Coronary artery (tissue), 2 donors: ENCODE results near the gene CCDC7.
"Not testable (repeated sequence)": the region's sequence is repeated elsewhere in the genome, so short reads cannot be mapped to it uniquely, and the experiment has no call there.

Experiments
- DNase-seq: peaks from one replicate; pipeline ENCODE4 v3.0.0-alpha.2; 2017; ENCODE audit warnings: low spot score
- H3K27ac ChIP-seq, 2 donors: fragments of 200-600 bp; sonication (generic); one replicate each; pipeline ENCODE4 v1.5.1; 2016 to 2019
- H3K4me3 ChIP-seq: fragments of 200-600 bp; sonication (generic); 2 replicates; pipeline ENCODE4 v1.5.1; 2016; ENCODE audit warnings: mild to moderate bottlenecking, moderate library complexity
- TF ChIP-seq, protein P1 (sequence below): fragments of 200-600 bp; sonication (generic); IDR thresholded peaks from one replicate; pipeline ENCODE4 v1.5.1; 2019; ENCODE audit warnings: antibody characterized with exemption

CCDC7 gene

DNA sequence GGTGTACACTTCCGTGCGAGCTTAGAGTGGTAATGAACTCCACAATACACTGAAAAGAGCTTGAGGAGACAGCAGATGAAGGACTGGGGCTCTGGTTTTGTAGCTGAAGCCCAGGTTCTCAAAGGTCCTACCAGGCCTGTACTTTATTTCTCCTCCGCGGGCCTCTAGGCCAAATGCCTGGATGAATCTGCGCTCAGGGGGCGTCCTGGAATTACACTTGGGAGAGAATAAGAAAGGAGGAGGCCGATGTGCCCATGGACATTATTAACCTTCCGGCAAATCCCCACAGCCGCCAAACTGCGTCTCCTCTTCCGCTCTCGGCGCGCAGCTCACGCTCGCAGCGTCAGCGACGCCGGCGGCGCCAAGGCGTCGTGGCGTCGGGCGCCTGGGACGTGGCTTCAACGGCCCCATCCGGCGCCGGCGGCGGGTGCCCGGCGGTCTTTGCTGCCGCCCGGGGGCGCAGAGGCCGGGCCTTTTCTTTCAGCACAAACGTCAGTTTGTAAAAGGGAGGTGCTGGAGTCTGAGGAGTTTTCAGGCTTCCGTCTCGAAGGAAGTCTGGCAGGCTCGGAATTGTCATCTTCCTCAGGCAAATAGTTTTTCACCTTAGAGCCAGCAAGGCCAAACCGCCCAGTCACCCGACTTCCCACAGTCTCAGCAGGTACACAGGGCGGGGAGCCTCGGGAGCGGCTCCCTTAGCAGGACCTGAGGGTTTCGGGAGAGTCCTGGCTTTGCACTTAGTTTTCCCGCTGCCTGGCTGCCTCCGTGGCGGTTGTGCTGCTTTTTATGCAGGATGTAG lies at the start of gene CCDC7:
Gene CCDC7, plus strand, starts transcription at position 401 of the 796 bp plus-strand sequence. CDS start 5,503 bp downstream, outside the sequence.
- peak within 1 kb of the TSS; percentile 77 for H3K4me3 ChIP-seq
- TF ChIP-seq, protein P1, sequence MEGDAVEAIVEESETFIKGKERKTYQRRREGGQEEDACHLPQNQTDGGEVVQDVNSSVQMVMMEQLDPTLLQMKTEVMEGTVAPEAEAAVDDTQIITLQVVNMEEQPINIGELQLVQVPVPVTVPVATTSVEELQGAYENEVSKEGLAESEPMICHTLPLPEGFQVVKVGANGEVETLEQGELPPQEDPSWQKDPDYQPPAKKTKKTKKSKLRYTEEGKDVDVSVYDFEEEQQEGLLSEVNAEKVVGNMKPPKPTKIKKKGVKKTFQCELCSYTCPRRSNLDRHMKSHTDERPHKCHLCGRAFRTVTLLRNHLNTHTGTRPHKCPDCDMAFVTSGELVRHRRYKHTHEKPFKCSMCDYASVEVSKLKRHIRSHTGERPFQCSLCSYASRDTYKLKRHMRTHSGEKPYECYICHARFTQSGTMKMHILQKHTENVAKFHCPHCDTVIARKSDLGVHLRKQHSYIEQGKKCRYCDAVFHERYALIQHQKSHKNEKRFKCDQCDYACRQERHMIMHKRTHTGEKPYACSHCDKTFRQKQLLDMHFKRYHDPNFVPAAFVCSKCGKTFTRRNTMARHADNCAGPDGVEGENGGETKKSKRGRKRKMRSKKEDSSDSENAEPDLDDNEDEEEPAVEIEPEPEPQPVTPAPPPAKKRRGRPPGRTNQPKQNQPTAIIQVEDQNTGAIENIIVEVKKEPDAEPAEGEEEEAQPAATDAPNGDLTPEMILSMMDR: no peak
- H3K27ac ChIP-seq: peak within 1 kb of the TSS; percentile 92 to 96
- peak; percentile 88 for DNase-seq

DNA sequence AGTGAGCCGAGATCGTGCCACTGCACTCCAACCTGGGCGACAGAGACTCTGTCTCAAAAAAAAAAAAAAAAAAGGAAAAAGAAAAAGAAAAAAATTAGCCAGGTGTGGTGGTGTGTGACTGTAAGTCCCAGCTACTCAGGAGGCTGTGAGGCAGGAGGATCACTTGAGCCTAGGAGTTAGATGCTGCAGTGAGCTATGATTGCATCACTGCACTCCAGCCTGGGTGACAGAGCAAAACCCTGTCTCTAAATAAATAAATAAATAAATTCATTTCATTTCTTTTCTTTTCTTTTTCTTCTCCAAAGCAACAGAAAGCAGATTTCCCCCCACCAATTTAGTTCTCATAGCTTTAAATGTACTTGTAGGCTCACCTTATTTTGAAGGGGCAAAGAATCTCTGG lies 48.8 kb upstream of the CCDC7 start:
- not testable (repeated sequence) for H3K27ac ChIP-seq, H3K4me3 ChIP-seq, DNase-seq

DNA sequence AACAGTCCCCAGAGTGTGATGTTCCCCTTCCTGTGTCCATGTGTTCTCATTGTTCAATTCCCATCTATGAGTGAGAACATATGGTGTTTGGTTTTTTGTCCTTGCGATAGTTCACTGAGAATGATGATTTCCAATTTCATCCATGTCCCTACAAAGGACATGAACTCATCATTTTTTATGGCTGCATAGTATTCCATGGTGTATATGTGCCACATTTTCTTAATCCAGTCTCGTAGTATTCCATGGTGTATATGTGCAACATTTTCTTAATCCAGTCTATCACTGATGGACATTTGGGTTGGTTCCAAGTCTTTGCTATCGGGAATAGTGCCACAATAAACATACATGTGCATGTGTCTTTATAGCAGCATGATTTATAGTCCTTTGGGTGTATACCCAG lies 46.2 kb upstream of the CCDC7 start:
- not testable (repeated sequence) for DNase-seq

DNA sequence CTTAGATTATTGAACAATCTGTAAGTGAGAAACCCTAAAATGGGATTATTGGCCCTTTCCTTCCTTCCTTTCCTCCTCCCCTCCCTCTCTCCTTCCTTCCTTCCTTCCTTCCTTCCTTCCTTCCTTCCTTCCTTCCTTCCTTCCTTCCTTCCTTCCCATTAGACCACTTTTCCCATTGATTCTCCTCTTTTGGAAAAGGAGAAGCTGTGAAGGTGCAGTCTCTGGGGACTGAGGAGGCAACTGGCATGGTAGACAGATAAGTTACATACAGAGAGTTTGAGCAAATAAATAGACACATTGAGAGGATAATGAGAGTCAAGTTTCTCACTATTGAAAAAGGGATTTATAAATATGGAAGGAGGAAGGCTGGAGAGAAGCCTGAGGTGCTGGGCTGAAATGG lies 45.0 kb upstream of the CCDC7 start:
- TF ChIP-seq, protein P1: no peak
- H3K4me3 ChIP-seq: no peak overlapping the region
- no peak overlapping the region for H3K27ac ChIP-seq
- no peak for DNase-seq

More for the DNA sequence above, 46.2 kb upstream of the CCDC7 start:
- H3K27ac ChIP-seq, H3K4me3 ChIP-seq: not testable (repeated sequence)

DNA sequence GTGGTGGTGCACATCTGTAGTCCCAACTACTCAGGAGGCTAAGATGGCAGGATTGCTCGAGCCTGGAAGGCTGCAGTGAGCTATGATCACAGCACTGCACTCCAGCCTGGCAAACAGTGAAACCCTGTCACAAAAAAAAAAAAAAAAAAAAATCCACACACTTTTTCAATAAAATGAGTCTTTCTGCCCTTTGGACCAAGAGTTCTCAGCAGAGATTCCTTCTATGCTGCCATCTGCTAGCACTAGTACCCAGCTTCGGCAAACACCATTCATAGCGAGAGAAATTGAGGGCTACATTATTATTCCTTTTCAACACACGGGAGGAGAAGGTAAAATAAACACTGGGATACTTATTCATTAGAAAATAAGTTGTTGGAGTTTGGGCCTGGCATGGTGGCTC lies 43.4 kb upstream of the CCDC7 start:
- Histone ChIP-seq H3K4me3 (no peak overlapping the region), H3K27ac (no peak overlapping the region)
- TF ChIP-seq, protein P1: no peak
- no peak for DNase-seq

DNA sequence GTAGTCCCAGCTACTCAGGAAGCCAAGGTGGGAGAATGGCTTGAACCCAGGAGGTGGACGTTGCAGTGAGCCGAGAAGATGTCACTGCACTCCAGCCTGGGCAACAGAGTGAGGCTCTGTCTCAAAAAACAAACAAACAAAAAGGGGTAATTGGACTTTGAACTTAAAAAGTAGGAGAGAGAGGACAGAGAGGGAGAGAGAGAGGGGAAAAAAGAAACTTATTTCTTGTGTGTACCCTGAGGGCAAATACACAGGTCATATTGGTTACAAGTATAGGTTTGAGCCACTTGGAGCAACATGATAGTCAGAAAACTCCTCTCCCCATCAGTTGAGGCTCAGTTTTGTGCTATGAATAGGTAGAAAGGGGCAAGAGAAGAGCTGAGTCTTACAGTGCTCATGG lies 42.8 kb upstream of the CCDC7 start:
- TF ChIP-seq, protein P1: no peak
- no peak for DNase-seq
- no peak overlapping the region for H3K4me3 ChIP-seq
- H3K27ac ChIP-seq: no peak overlapping the region

DNA sequence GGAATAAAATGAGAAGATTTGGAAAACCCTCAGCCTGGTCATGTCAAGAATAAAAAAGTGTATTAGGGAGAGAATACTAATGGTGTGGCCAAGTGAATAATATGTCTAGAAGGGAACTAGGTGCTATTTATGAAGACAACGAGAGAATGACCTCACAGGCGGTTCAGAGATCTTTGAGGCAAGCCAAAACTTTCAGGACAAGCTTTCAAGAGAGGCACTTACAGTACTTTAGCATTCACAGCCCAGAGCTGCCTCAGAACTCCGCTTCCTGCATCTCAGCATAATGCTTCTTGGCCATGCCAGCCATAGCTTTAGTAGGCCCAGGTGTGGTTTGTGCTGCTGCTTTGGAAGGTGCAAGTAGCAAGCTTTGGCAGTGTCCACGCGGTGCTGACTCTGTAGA lies 37.2 kb upstream of the CCDC7 start:
- no peak overlapping the region for H3K27ac ChIP-seq
- DNase-seq: no peak
- TF ChIP-seq, protein P1: no peak
- H3K4me3 ChIP-seq: no peak overlapping the region

DNA sequence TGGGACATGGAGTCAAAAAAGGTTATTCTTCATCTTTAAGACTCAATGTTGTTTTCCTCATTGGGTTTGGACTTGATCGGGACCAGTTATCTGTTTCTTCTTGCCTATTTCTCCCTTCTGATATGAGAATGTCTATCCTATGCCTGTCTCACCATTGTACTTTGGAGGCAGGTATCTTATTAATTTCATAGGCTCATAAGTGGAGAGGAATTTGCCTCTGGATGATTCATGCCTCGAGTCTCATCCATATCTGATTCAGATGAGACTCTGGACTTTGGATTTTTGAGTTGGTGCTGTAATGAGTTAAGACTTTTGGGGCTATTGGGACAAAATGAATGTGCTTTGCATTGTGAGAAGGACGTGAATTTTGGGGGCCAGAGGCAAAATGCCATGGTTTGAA lies 36.2 kb upstream of the CCDC7 start:
- DNase-seq: no peak
- TF ChIP-seq, protein P1: no peak
- no peak overlapping the region for H3K27ac ChIP-seq
- no peak overlapping the region for H3K4me3 ChIP-seq
